M059J (cell line): Measurements from ENCODE around the gene HOMER1. TPM values are rescaled to one million over a fixed set of nuclear protein-coding genes. Genes with fewer than 3 reads are reported as not detected.
"Not testable (repeated sequence)": the region's sequence is repeated elsewhere in the genome, so short reads cannot be mapped to it uniquely, and the experiment has no call there.

Experiments
- DNase-seq: peaks from one replicate; pipeline ENCODE4 v3.0.0-alpha.2; 2012; ENCODE audit warnings: low read depth
- total RNA-seq: library from RNA; depleted of rRNA; stranded (reverse); fragments of >200 nt; shearing (Covaris generic); gene quantifications from 2 replicates; pipeline ENCODE4 v1.2.3, GENCODE V29; 2014

The HOMER1 gene
- total RNA-seq, 1 experiment from 2014 or later = 8.6 TPM

DNA sequence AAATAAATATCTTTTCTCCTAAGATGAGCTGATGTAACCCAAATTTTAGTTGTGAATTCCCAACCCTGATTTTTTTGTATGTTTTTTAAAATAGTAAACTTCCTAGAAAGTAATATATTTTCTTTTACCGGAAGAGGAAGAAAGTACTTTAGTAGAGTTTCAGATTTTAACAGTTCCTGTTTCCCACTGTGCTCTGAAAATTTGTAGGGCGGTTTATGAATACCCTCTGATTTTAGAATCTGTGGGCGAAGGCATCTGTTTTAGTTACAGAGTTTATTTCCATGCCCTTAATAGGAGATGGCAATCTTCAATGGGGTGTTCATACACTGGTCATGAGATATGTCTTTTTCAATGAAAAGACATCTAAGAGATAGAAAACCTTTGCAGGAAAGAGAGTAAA, 3.7 kb upstream of the HOMER1 start:
- DNase-seq = no peak

DNA sequence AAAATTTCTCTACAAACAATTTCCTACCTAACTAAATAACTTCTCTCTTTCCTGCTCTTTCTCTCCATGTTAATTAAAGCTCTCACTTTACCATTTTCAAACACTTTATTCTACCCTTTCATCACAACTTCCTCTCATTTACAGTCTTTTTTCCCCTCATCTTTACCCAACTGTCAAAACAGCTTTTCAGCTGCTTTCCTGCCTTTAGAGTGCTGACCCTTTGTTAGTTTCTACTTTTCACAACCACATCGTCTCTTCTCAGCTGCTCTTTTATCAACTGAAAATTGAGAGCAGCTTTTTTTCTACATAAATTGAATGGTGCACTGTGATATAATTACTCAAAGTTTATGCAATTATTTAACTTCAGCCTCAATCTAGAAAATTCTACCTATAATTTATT, 3.1 kb upstream of the HOMER1 start:
- no peak for DNase-seq

DNA sequence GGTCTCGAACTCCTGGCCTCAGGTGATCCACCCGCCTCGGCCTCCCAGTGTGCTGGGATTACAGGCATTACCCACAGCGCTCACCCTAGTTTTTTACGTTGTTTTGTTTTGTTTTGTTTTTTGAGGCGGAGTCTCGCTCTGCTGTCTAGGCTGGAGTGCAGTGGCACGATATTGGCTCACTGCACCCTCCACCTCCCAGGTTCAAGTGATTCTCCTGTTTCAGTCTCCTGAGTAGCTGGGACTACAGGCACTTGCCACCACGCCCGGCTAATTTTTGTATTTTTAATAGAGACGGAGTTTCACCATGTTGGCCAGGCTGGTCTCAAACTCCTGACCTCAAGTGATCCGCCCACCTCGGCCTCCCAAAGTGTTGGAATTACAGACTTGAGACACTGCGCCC, 2.4 kb upstream of the HOMER1 start:
- not testable (repeated sequence) for DNase-seq

DNA sequence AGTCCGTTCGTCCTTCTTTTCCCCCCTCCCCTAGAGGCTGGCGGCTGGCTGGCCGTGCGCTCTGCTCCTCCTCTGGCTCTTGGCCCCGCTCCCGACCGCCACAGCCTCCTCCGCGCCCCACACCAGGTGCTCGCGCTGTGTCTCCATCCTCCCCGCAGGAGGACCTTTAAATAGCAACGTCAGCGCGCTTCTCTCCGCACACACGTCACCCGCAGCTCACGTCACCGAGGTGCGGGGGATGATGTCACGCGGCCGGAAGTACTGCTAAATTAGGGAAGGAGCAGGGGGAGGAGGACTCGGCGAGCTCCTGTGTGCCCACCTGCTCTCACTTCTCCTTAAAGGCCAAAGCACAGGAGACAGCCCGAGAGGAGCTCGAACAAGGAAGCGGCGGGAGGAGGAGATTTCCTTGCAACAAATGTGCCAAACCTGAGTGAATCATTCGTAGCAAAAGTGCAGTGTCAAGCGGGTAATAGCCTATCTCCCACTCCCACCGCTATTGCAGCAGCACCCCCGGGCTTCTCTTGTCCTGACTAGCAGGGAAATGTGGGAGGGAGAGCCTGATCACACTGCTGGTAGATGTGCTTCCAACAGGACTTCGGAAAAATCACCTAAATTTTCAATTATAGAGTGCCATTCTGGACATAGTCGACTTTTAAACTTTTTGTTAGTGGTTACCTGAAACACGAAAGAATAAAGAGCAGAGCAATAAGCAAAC, 614 bp upstream of the HOMER1 start:
- peak; percentile 87 for DNase-seq

DNA sequence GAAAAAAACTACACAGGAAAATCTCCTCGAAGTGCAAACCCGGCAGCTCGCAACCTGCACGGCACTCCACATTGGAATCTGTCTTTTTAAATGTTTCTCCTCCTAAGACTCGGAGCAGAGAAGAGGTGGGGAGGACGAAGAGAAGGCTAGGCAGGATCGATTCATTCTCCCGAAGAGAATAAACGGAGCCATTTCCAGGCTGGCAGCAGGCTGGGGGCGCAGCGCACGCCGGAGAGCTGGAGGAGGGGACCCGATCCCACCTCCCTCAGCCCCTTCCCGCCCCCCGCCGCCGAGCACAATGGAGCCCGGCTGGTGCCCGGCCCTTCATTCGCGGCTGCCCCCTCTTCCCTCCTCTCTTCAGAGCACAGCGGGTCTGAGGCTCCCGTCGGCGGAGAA, 628 bp downstream of the HOMER1 start:
- DNase-seq = no peak

DNA sequence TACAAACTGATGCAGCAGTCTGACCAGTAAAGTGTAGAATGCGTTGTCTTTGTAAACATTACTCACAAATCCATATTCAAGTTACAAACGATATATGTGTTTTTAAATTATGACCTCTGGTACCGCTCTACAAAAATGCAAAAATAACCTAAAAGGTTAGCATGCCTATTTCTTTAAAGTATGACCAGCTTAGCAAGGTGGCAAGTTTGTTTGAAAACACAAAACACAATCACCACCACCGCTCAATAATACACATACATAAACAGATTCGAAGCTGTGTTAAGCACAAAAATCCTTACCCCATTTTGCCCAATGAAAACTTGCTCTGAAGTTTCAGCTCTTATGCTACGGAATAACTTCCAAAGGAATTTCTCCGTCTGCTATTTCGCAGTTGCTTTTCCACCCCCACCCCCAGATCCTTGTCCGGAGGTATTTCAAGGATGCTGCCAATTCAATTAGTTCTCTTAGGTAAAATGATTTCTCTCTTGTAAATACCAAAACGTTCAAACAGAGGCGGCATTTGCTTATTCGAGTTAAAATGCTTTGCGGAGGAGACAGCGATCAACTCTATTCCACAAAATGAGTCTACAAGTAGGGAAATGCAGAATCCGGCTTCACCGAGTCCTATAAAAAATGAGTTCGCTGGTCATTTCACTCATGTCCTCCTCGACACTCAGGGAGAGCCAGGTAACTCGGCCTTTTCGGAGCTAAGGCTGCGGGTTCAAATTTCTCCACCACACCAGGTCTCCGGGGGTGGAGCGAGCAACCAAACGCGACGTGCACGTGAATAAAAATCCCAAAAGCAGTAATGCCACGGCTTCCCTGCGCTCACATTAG, 1.2 kb downstream of the HOMER1 start:
- peak; percentile 41 for DNase-seq

DNA sequence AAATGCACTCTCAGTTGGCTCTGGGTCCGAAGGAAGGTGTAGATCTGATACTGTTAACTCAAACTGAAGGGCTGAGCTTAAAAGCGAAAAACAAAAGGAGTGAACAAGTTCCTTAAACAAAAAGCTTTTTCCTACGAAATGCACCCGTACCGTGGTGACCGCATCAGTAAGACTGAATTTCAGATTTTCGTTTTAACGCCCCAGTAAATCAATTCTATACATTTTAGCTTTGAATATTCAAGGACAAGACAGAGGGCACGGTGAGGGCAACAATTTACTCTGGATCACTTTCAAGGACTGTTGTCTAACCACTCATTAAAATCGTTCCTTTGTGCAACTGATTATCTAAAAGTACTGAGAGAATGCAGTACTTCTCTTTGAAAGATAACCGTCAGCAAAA, 1.9 kb downstream of the HOMER1 start:
- no peak for DNase-seq

DNA sequence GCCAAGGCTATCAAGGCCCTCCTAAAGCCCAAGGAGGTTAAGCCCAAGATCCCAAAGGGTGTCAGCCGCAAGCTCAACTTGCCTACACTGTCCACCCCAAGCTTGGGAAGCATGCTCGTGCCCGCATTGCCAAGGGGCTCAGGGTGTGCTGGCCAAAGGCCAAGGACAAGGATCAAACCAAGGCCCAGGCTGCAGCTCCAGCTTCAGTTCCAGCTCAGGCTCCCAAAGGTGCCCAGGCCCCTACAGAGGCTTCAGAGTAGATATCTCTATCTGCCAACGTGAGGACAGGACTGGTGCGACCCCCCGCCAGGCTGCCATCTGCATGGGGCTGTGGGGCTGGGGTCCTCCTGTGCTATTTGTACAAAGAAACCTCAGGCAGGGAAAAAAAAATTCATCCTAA, 3.3 kb downstream of the HOMER1 start:
- no peak for DNase-seq

DNA sequence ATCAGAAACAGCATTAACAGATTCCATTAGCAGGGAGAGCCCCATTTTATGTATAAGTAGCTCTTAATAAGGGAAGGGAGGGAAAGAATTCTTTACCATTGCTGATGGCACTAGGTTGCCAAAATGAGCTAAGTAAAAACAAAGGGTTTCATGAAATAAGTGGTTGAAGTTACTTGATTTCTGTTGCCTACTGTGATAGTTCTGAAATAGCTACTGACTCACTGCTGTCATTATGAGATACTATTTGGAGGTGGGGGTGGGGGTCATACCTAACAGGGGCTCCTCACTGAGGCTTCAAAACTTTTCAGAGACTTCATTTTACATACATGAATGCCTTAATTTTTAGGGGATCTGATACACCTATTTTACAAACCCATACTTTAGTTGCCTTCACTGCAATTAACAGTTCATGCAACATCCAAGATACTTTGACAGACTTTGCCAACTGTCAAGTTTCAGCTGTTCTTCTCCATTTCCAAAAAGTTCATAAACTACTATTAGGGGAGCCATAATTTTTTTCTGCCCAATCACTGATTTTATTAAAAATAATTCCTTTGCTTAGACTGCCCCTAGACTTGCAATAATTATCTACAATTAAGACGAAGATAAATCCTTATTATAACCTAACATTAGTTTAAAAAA, 4.6 kb downstream of the HOMER1 start:
- DNase-seq = no peak

DNA sequence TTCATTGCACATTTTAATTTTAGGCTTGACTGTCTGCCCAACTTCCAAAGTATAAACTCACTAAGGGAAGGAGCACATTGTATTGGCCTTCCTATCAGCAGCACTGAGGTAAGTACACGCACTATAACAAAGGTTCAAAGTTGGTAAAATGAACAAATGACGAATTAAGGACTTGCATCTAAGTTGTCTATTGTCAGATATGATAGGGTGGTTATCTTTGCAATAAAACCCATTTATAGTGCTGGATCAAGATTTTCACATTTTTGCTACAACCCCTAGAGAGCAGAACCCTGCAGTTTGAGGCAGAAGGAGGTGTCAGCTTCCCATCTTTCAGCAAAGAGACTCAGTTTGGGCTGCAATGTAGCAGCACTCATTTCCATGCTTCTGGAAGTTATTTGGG, 5.1 kb downstream of the HOMER1 start:
- no peak for DNase-seq

DNA sequence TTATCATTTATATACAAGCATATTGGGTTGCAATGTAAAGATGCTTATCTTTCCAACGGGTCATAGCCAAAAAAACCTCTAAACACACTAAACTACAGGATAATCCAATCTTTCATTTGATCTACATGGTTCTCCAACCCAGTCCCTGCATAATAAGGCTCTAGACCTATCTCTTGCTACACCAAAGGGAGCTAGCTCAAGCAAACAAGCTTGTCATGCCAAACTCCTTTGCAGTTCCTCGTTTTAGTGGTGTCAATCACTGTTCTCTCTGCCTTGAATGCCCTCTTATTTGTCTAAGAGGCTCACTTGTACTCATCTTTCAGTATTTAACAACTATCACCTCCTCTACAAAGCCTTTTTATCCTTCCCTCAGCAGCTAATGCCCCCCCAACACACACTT, 5.6 kb downstream of the HOMER1 start:
- DNase-seq = no peak

DNA sequence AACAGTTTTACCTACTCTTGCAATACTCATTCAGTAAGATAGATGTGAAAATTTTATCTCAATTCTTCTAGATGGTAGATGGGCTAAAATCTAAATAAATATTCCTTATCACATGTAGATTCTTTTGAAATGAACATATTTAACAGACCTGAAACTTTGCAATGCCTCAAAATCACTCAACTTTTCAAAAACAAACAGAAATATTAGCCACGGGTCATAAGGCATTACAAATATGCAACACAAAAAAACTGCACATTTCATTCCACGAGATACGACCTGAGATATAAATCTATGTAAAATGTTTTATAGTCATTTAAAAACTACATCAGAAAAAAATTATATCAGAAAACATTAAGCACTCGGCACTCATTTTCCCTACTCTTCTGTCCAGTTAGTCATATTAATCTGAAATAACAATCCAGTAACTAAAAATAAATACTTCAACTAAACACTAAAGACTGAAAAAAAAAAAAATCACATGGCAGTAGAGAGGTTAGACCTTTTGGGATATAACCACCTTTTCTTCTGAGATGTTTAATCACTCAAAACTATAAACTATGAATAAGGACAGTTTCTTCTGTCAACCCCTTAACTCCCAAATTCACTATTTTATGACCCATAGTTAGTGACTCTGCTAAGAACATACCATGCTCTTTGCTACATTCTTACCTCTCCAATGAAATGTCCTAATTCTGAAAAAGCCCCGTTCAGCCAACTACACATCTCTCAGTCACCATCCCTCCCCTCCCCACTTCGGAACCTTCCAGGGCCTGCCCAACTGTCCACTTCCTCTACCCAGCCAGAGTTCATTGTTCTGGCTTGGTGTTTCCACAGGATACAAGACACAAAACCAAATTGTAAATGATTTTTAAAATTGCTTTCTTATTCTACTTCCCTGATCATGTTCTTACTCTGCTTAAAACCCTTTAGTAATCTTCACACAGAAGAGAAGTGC, 6.4 kb downstream of the HOMER1 start:
- DNase-seq = no peak

DNA sequence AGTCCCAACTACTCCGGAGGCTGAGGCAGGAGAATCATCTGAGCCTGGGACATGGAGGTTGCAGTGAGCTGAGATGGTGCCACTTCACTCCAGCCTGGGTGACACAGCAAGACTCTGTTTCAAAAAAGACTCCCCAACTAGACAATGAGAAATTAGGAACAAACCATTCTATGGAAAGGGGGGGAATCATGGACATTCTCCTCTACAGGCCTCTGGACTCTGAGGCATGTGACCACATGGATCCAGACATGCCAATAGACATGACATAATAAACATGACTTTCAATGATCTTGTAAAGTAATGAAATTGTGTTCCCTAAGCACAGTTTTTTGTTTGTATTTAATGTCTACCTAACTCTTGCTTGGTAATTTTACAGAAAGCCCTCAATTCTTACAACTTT, 8.8 kb downstream of the HOMER1 start:
- DNase-seq = no peak

DNA sequence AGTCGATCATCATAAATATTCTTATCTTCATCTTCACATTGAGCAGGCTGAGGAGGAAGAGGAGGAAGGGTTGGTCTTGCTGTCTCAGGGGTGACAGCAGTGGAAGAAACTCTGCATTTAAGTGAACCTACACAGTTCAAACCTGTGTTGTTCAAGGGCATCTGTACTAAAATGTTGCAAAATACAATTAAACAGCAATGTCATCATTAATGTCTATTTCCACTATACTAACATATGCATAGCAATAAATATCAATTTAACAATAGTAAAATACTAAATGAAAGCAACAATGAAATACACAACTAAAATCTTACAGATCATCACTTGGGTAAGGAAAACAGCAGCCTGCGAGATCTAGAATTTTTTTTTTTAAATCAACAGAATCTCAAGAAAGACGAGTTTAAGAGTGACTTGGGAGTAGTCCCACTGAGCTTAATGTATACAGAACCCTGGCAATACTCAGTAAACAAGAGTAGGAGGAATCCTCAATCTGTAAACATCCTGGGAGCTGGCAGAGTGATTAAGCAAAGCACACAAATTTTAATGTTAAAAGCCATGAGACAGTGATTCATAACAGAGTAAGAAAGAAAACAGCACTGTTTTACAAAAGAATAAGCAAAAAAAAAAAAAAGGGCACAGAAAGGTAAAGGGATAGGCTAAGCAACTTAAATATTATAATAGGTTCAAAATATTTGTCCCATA, 10.0 kb downstream of the HOMER1 start:
- peak; percentile 38 for DNase-seq

DNA sequence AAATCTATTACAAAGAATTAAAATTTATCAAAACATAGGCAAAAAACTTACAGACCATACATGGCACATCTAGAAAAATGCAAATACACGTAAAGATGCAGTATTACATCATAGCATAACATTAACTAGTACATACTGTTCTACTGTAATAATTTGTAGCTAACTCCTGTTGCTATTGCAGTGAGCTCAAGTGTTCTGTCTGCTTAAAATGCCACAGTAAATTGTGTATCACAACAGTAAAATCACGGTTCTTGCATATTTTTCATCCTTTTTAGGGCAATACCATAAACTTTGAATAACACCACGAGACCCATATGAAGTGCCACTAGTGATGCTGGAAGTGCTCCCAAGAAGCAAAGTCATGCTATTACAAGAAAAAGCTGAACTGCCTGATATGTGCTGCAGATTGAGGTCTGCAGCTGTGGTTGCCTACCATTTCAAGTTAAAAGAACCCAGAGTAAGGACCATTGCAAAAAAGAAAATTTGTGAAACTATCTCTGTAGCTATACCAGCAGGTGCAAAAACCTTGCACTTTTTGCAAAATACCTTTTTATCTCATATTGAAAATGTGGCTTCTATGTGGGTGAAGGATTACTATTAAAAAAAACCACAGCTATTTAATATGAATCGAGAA, 14.2 kb downstream of the HOMER1 start:
- no peak for DNase-seq

DNA sequence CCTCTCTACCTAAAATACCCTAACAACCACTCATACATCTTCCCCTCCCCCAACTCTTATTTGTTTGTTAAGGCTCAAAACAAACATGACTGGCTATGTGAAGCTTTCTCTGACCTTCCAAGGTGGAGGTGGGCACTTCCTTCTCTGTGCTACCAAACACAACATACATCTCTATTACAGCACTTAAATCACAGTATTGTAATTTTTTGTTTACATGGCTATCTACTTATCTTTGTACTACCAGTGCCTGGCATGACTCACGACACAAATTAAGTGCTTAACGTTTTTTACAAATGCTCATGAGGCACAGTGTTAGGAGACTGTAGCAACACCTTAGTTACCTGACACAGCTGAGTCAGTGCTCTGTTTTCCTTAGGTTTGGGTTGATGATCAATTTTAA, 18.6 kb downstream of the HOMER1 start:
- DNase-seq = peak; percentile 73

DNA sequence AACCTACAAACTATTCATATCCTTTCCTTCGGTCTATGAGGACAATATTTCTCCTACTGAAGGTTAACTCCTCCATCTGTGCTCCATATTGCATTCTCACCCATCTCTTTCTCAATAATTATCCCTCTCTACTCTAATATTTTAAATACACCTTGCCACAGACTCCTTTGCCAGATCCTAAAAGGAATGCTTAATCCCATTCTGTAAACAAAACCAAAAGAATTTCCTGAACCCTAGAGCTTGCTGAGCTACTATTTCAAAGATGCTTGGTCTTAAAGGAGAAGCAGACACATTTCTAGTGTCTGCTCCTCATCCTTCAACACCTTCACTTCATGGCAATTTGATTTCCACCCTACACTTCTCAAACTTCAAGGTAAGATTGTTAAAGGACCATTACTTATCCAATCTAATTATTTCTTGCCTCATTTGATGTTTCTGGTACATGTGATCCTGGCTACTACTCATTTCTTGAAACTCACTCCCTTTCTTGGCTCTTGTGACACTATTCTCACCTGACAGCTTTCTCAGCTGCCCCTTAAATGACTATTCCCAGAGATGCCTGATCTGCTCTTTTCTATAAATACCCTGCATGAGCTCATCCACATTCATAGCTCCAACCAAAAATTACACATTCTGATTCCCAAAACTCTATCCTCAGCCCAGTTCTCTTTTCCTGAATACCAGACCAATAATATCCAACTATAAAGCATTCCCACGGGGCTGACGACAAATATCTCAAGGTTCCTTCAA, 20.2 kb downstream of the HOMER1 start:
- DNase-seq = no peak

DNA sequence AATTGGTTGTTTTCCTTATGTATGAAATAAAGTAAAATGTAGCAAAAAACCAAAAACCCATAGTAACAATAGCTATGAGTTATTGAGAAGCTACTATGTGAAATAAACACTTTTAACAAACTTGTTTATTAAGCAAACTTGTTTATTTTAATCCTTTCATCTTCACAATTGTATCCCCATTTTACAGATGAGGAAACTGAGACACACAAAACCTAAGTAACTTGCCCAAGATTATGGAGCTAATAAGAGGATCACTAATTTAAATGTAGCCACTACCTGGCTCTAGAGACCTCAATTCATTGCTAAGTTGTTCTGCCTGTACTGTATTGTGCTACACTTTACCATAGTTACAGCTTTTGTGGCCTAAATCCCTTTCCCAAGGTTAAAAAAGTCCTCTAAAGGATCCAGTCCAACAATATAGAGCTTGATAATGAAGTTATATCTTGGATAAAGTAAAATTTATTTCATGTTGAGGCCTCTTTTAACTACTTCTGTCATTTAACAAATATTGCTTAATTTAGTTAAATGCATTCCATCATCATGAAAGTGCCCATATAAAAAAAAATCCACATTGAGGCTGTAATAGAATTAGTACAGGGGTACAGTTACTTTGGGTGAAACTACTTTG, 22.1 kb downstream of the HOMER1 start:
- DNase-seq = no peak

DNA sequence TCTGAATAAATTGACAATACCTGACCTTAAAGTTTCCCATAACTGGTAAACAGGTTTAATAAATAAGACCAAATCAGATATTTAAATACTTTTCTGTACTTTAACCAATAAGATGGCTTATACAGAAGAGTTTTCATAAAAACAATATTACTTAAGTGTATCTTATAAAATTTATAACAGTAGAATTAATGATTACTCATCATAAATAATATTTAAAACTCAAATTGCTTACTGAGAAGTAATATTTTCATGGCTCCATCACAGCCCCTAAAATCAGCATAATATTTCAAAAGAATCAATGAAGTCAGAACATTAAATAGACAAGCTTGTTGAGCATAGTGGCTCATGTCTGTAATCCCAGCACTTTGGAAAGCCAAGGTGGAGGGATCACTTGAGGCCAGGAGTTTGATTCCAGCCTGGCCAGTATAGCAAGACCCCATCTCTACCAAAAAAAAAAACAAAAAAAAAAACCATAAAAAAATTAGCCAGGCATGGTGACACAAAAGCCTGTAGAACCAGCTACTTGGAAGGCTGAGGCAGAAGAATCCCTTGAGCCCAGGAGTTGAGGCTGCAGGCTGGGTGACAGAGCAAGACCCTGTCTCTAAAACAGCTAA, 23.5 kb downstream of the HOMER1 start:
- DNase-seq = no peak
